ENCODE measurements around the gene EXOC4.

Gene EXOC4

GRCh38 chr7:133815611-133816210 is 562.8 kb downstream of the EXOC4 start:
- Histone ChIP-seq H3K4me2 (ENCODE audit: insufficient read depth, low read length, poor library complexity, severe bottlenecking) (no peak overlapping the region), H2AK5ac (ENCODE audit: low read depth, low read length) (no peak overlapping the region), H4K91ac (ENCODE audit: low read depth, low read length, poor library complexity) (no peak overlapping the region), H4K8ac (ENCODE audit: low read depth, low read length) (no peak overlapping the region), H3K9ac (ENCODE audit: low read depth, low read length, poor library complexity) (no peak overlapping the region), H2BK12ac (ENCODE audit: low read length) (no peak overlapping the region), H3K27me3 (ENCODE audit: control insufficient read depth in 3 of 3, insufficient read depth in 3 of 3, low read depth in 1 of 3, low read length in 3 of 3) (no peaks in the 10 kb centered on the region), H3K4me3 (ENCODE audit: low read length in 2 of 2) (no peak overlapping the region), H2BK5ac (ENCODE audit: low read length) (no peak overlapping the region), H3K23ac (ENCODE audit: low read depth, low read length, poor library complexity) (no peak overlapping the region), H3K4me1 (ENCODE audit: control insufficient read depth in 2 of 2, insufficient read depth in 1 of 2, low read depth in 1 of 2, low read length in 2 of 2) (peaks cover 0 to 12% of the 10 kb centered on the region in 2 donors), H2BK15ac (ENCODE audit: low read length) (no peak overlapping the region), H2BK120ac (ENCODE audit: low read depth, low read length) (no peak overlapping the region), H3K9me3 (replicated peaks in 1 of 2; ENCODE audit: control insufficient read depth in 2 of 2, insufficient read depth in 1 of 2, low read depth in 1 of 2, low read length in 2 of 2) (no peaks in the 10 kb centered on the region), H2AFZ (ENCODE audit: low read length) (no peak overlapping the region), H3K18ac (ENCODE audit: low read length) (no peak overlapping the region), H3K4ac (ENCODE audit: low read length) (no peak overlapping the region), H3K27ac (replicated peaks; ENCODE audit: low read length) (no peak overlapping the region), H3K79me1 (ENCODE audit: low read depth, low read length) (no peaks in the 10 kb centered on the region), H3K14ac (ENCODE audit: low read length) (no peak overlapping the region), H3K36me3 (replicated peaks in 1 of 2; ENCODE audit: control insufficient read depth in 2 of 2, insufficient read depth in 2 of 2, low read length in 2 of 2) (peaks cover 0 to 9% of the 10 kb centered on the region in 2 donors)
- no CpG with 5 or more reads among the region's 3 CpGs for WGBS, 2 donors (ENCODE audit: extremely low coverage in 2 of 2, insufficient read length in 2 of 2, insufficient replicate concordance in 1 of 2)
- DNase-seq (ENCODE audit: low spot score): no peak

GRCh38 chr7:133819695-133820094 is 566.8 kb downstream of the EXOC4 start:
- WGBS, 2 donors (ENCODE audit: extremely low coverage in 2 of 2, insufficient read length in 2 of 2, insufficient replicate concordance in 1 of 2): no CpG with 5 or more reads among the region's 3 CpGs
- H2BK12ac ChIP-seq (ENCODE audit: low read length): no peak overlapping the region
- no peak for DNase-seq (ENCODE audit: low spot score)

GRCh38 chr7:133820584-133820983 is 567.7 kb downstream of the EXOC4 start:
- Histone ChIP-seq H3K4me3 (ENCODE audit: low read length in 2 of 2) (no peak overlapping the region), H2AFZ (ENCODE audit: low read length) (no peak overlapping the region), H3K14ac (ENCODE audit: low read length) (no peak overlapping the region), H3K27ac (replicated peaks; ENCODE audit: low read length) (no peak overlapping the region), H2BK120ac (ENCODE audit: low read depth, low read length) (no peak overlapping the region), H4K91ac (ENCODE audit: low read depth, low read length, poor library complexity) (no peak overlapping the region), H3K4me2 (ENCODE audit: insufficient read depth, low read length, poor library complexity, severe bottlenecking) (no peak overlapping the region), H3K23ac (ENCODE audit: low read depth, low read length, poor library complexity) (no peak overlapping the region), H3K36me3 (replicated peaks in 1 of 2; ENCODE audit: control insufficient read depth in 2 of 2, insufficient read depth in 2 of 2, low read length in 2 of 2) (peaks cover 0 to 9% of the 10 kb centered on the region in 2 donors), H3K9ac (ENCODE audit: low read depth, low read length, poor library complexity) (no peak overlapping the region), H3K27me3 (ENCODE audit: control insufficient read depth in 3 of 3, insufficient read depth in 3 of 3, low read depth in 1 of 3, low read length in 3 of 3) (no peaks in the 10 kb centered on the region), H2BK15ac (ENCODE audit: low read length) (no peak overlapping the region), H2AK5ac (ENCODE audit: low read depth, low read length) (no peak overlapping the region), H3K18ac (ENCODE audit: low read length) (no peak overlapping the region), H3K79me1 (ENCODE audit: low read depth, low read length) (no peaks in the 10 kb centered on the region), H3K4me1 (ENCODE audit: control insufficient read depth in 2 of 2, insufficient read depth in 1 of 2, low read depth in 1 of 2, low read length in 2 of 2) (no peaks in the 10 kb centered on the region), H4K8ac (ENCODE audit: low read depth, low read length) (no peak overlapping the region), H3K4ac (ENCODE audit: low read length) (no peak overlapping the region), H3K9me3 (replicated peaks in 1 of 2; ENCODE audit: control insufficient read depth in 2 of 2, insufficient read depth in 1 of 2, low read depth in 1 of 2, low read length in 2 of 2) (no peaks in the 10 kb centered on the region), H2BK5ac (ENCODE audit: low read length) (no peak overlapping the region), H2BK12ac (ENCODE audit: low read length) (no peak overlapping the region)
- WGBS, 2 donors (ENCODE audit: extremely low coverage in 2 of 2, insufficient read length in 2 of 2, insufficient replicate concordance in 1 of 2): no CpG with 5 or more reads among the region's 4 CpGs
- no peak for DNase-seq (ENCODE audit: low spot score)

More at GRCh38 chr7:133819695-133820094, 566.8 kb downstream of the EXOC4 start:
- no peaks in the 10 kb centered on the region for H3K4me1 ChIP-seq (ENCODE audit: control insufficient read depth in 2 of 2, insufficient read depth in 1 of 2, low read depth in 1 of 2, low read length in 2 of 2)
- no peak overlapping the region for H4K91ac ChIP-seq (ENCODE audit: low read depth, low read length, poor library complexity)
- no peak overlapping the region for H2AFZ ChIP-seq (ENCODE audit: low read length)
- H3K9me3 ChIP-seq (replicated peaks in 1 of 2; ENCODE audit: control insufficient read depth in 2 of 2, insufficient read depth in 1 of 2, low read depth in 1 of 2, low read length in 2 of 2): no peaks in the 10 kb centered on the region
- no peak overlapping the region for H3K18ac ChIP-seq (ENCODE audit: low read length)
- H3K4me2 ChIP-seq (ENCODE audit: insufficient read depth, low read length, poor library complexity, severe bottlenecking): no peak overlapping the region
- H2BK120ac ChIP-seq (ENCODE audit: low read depth, low read length): no peak overlapping the region
- no peak overlapping the region for H2BK5ac ChIP-seq (ENCODE audit: low read length)
- H3K4ac ChIP-seq (ENCODE audit: low read length): no peak overlapping the region
- no peak overlapping the region for H3K14ac ChIP-seq (ENCODE audit: low read length)
- no peak overlapping the region for H2AK5ac ChIP-seq (ENCODE audit: low read depth, low read length)
- no peak overlapping the region for H3K23ac ChIP-seq (ENCODE audit: low read depth, low read length, poor library complexity)
- peaks cover 0 to 9% of the 10 kb centered on the region in 2 donors for H3K36me3 ChIP-seq (replicated peaks in 1 of 2; ENCODE audit: control insufficient read depth in 2 of 2, insufficient read depth in 2 of 2, low read length in 2 of 2)
- no peaks in the 10 kb centered on the region for H3K79me1 ChIP-seq (ENCODE audit: low read depth, low read length)
- H2BK15ac ChIP-seq (ENCODE audit: low read length): no peak overlapping the region
- no peak overlapping the region for H4K8ac ChIP-seq (ENCODE audit: low read depth, low read length)
- no peak overlapping the region for H3K9ac ChIP-seq (ENCODE audit: low read depth, low read length, poor library complexity)
- no peaks in the 10 kb centered on the region for H3K27me3 ChIP-seq (ENCODE audit: control insufficient read depth in 3 of 3, insufficient read depth in 3 of 3, low read depth in 1 of 3, low read length in 3 of 3)
- no peak overlapping the region for H3K27ac ChIP-seq (replicated peaks; ENCODE audit: low read length)
- H3K4me3 ChIP-seq (ENCODE audit: low read length in 2 of 2): no peak overlapping the region

- Histone ChIP-seq H3K4me1 (ENCODE audit: control insufficient read depth in 2 of 2, insufficient read depth in 1 of 2, low read depth in 1 of 2, low read length in 2 of 2) (no peaks in the 10 kb centered on the region), H3K4me2 (ENCODE audit: insufficient read depth, low read length, poor library complexity, severe bottlenecking) (no peak overlapping the region), H3K4ac (ENCODE audit: low read length) (no peak overlapping the region), H2BK15ac (ENCODE audit: low read length) (no peak overlapping the region), H3K23ac (ENCODE audit: low read depth, low read length, poor library complexity) (no peak overlapping the region), H3K4me3 (ENCODE audit: low read length in 2 of 2) (no peak overlapping the region), H3K79me1 (ENCODE audit: low read depth, low read length) (no peaks in the 10 kb centered on the region), H3K9me3 (replicated peaks in 1 of 2; ENCODE audit: control insufficient read depth in 2 of 2, insufficient read depth in 1 of 2, low read depth in 1 of 2, low read length in 2 of 2) (no peaks in the 10 kb centered on the region), H2AK5ac (ENCODE audit: low read depth, low read length) (no peak overlapping the region), H3K9ac (ENCODE audit: low read depth, low read length, poor library complexity) (no peak overlapping the region), H2BK5ac (ENCODE audit: low read length) (no peak overlapping the region), H2BK12ac (ENCODE audit: low read length) (no peak overlapping the region), H3K27ac (replicated peaks; ENCODE audit: low read length) (no peak overlapping the region), H4K8ac (ENCODE audit: low read depth, low read length) (no peak overlapping the region), H2BK120ac (ENCODE audit: low read depth, low read length) (no peak overlapping the region), H4K91ac (ENCODE audit: low read depth, low read length, poor library complexity) (no peak overlapping the region), H2AFZ (ENCODE audit: low read length) (no peak overlapping the region), H3K18ac (ENCODE audit: low read length) (no peak overlapping the region), H3K27me3 (ENCODE audit: control insufficient read depth in 3 of 3, insufficient read depth in 3 of 3, low read depth in 1 of 3, low read length in 3 of 3) (no peaks in the 10 kb centered on the region), H3K14ac (ENCODE audit: low read length) (no peak overlapping the region), H3K36me3 (replicated peaks in 1 of 2; ENCODE audit: control insufficient read depth in 2 of 2, insufficient read depth in 2 of 2, low read length in 2 of 2) (peaks cover 0 to 9% of the 10 kb centered on the region in 2 donors)
- no peak for DNase-seq (ENCODE audit: low spot score)
- no CpG with 5 or more reads among the region's 2 CpGs for WGBS, 2 donors (ENCODE audit: extremely low coverage in 2 of 2, insufficient read length in 2 of 2, insufficient replicate concordance in 1 of 2)
Observed at GRCh38 chr7:133821171-133821570, 568.3 kb downstream of the EXOC4 start.
